Heart left ventricle (tissue), 16 donors: ENCODE results near the gene CLEC4M. TPM values are rescaled to one million over a fixed set of nuclear protein-coding genes. Genes with fewer than 3 reads are reported as not detected.

Experiments
- ATAC-seq, 4 donors: fragments of 200-7000 bp; cut with Tn5 transposase; one replicate each; pipeline ENCODE4 v1.9.1; 2020 to 2022; ENCODE audit warnings: moderate library complexity in 4 of 4, mild to moderate bottlenecking in 3 of 4, moderate number of reproducible peaks in 1 of 4
- DNase-seq, 5 donors: peaks; one replicate each; pipeline ENCODE4 v3.0.0-alpha.2; 2020
- H3K27ac ChIP-seq, 12 donors: fragments of 200-600 bp; sonication (generic) in 4 of 12; one replicate each; pipeline versions ENCODE4 v1.5.0 to v1.8.0; 2016 to 2022; ENCODE audit warnings: mild to moderate bottlenecking in 2 of 12
- H3K27me3 ChIP-seq, 9 donors: fragments of 200-600 bp; sonication (generic) in 2 of 9; one replicate each; pipeline versions ENCODE4 v1.5.1 to v1.8.0; 2016 to 2022; ENCODE audit warnings: mild to moderate bottlenecking in 3 of 9
- H3K36me3 ChIP-seq, 9 donors: fragments of 200-600 bp; sonication (generic) in 2 of 9; one replicate each; pipeline versions ENCODE4 v1.5.0 to v1.8.0; 2018 to 2022; ENCODE audit warnings: mild to moderate bottlenecking in 2 of 9
- H3K4me1 ChIP-seq, 12 donors: fragments of 200-600 bp; sonication (generic) in 4 of 12; one replicate each; pipeline versions ENCODE4 v1.5.0 to v1.8.0; 2016 to 2022; ENCODE audit warnings: mild to moderate bottlenecking in 3 of 12
- H3K4me3 ChIP-seq, 12 donors: fragments of 200-600 bp; sonication (generic) in 4 of 12; one replicate each; pipeline versions ENCODE4 v1.5.0 to v1.8.0; 2017 to 2022; ENCODE audit warnings: mild to moderate bottlenecking in 9 of 12, moderate library complexity in 4 of 12
- H3K9me3 ChIP-seq, 12 donors: fragments of 200-600 bp; sonication (generic) in 4 of 12; one replicate each; pipeline versions ENCODE4 v1.5.0 to v1.8.0; 2016 to 2022; ENCODE audit warnings: mild to moderate bottlenecking in 1 of 12
- CTCF ChIP-seq, 12 donors: fragments of 200-600 bp; sonication (generic) in 4 of 12; IDR thresholded peaks; one replicate each; pipeline versions ENCODE4 v1.5.0 to v1.8.0; 2018 to 2022; ENCODE audit warnings: antibody characterized with exemption in 12 of 12, mild to moderate bottlenecking in 5 of 12
- POLR2A ChIP-seq, 2 donors: fragments of 450-650 bp; IDR thresholded peaks; one replicate each; pipeline ENCODE4 v1.6.1; 2017; ENCODE audit warnings: antibody characterized with exemption in 2 of 2, mild to moderate bottlenecking in 2 of 2, moderate library complexity in 2 of 2
- WGBS, 4 donors: extraction: QIAGEN DNeasy Blood & Tissue Kit in 2 of 4; methylation state at CpG; one replicate each; pipeline versions ENCODE4 v1.1.5 to v1.1.7; 2013 to 2018; 5-methylcytosine and 5-hydroxymethylcytosine counted together
- intact Hi-C, 10 donors: fragments of 100-400 bp; cut with DNase I; formaldehyde crosslinking; loops; one replicate each; pipeline versions ENCODE4 v1.11.1 to v1.14.2; 2022
- polyA plus RNA-seq, 2 donors: library from polyadenylated mRNA; stranded (reverse); fragments of 200-250 nt; gene quantifications; one replicate each; pipeline ENCODE4 v1.2.3, GENCODE V29; 2013
- total RNA-seq, 9 donors: library from RNA; depleted of rRNA in 2 of 9; stranded (reverse); fragments of >200 nt in 2 of 9; fragmentation: NEBNext Ultra II Directional in 3 of 9; extraction: Animal tissue kit (Norgen Biotek cat#: 25700) in 3 of 9; gene quantifications; one replicate each; pipeline versions ENCODE4 v1.1.0 to v1.2.4, GENCODE V29; 2016 to 2023
- donor health status: ischemic (EF 13 %, LVEDD 7.1; RV severe dilation, severe dysfunction).
- donor health status: healthy with polysubstance abuse.
- donor health status: DM: no; HTN: yes; CAD: no.
- donor health status: DM: no; HTN: no; CAD: no.
- donor health status: ischemic (EF 25% LVEDD 6.9; RV normal size, moderate dysfunction).
- donor health status: ischemic (EF 25% LVEDD 5.7; RV mildly dilated, moderate dysfunction).
- donor health status: healthy.
- donor health status: DM: yes; HTN: yes; CAD: no.
- donor health status: ischemic (EF 35%, LVEDD 5.7; RV mildly dilated, moderate dysfunction).
- donor health status: nonischemic (EF 11% LVEDD 7.7; RV severe dilation, severe dysfunction).
- donor health status: DM: yes; HTN: yes; CAD: no.
- donor health status: PGD.
- donor health status: ischemic (EF 29% LVEDD 5.4; RV normal size, mild dysfunction).
- donor health status: nonischemic (EF 23%, LVEDD 6.1; RV moderate dilation, normal function).

Gene CLEC4M
- total and polyA plus RNA-seq, 11 donors, result not detected

GRCh38 chr19:7737215-7737614 is 25.8 kb upstream of the CLEC4M start:
- Histone ChIP-seq H3K27me3 (peaks cover 0 to 14% (median 2%) of the 10 kb centered on the region in 9 donors), H3K4me3 (no peak overlapping the region), H3K36me3 (no peaks in the 10 kb centered on the region), H3K27ac (no peak overlapping the region), H3K9me3 (no peaks in the 10 kb centered on the region), H3K4me1 (peaks cover 0 to 14% (median 0%) of the 10 kb centered on the region in 12 donors)
- WGBS, 4 donors, result 81 to 82% (median 81%) methylated on average over 11 of the region's 11 CpGs
- DNase-seq (no peak), ATAC-seq (no peak)
- TF ChIP-seq POLR2A (IDR thresholded peaks at IDR 0.05), result no peak
- TF ChIP-seq CTCF (IDR thresholded peaks at IDR 0.05), result no peak
- intact Hi-C loops, result no loop called here

GRCh38 chr19:7738023-7738422 is 25.0 kb upstream of the CLEC4M start:
- Histone ChIP-seq H3K4me1 (peaks cover 0 to 14% (median 0%) of the 10 kb centered on the region in 12 donors), H3K27ac (no peak overlapping the region), H3K27me3 (peaks cover 0 to 7% (median 0%) of the 10 kb centered on the region in 9 donors), H3K9me3 (no peaks in the 10 kb centered on the region), H3K4me3 (no peak overlapping the region), H3K36me3 (no peaks in the 10 kb centered on the region)
- ATAC-seq (no peak), DNase-seq (no peak)
- intact Hi-C loops, result no loop called here
- TF ChIP-seq POLR2A (IDR thresholded peaks at IDR 0.05) (no peak), CTCF (IDR thresholded peaks at IDR 0.05) (no peak)
- 74 to 88% (median 78%) methylated on average over 7 of the region's 7 CpGs for WGBS, 4 donors

- H3K36me3 ChIP-seq, result no peaks in the 10 kb centered on the region
- 32 to 49% (median 42%) methylated on average over 2 of the region's 2 CpGs for WGBS, 4 donors
- H3K4me1 ChIP-seq, result peaks cover 0 to 14% (median 0%) of the 10 kb centered on the region in 12 donors
- no peak for TF ChIP-seq POLR2A (IDR thresholded peaks at IDR 0.05)
- no peak for TF ChIP-seq CTCF (IDR thresholded peaks at IDR 0.05)
- H3K27ac ChIP-seq, result peak overlapping the region in 1 of 12 donors; percentile 80
- no peak overlapping the region for H3K4me3 ChIP-seq
- DNase-seq, result no peak
- intact Hi-C loops, result no loop called here
- peaks cover 0 to 4% (median 0%) of the 10 kb centered on the region in 9 donors for H3K27me3 ChIP-seq
- no peak for ATAC-seq
- no peaks in the 10 kb centered on the region for H3K9me3 ChIP-seq
Observed at GRCh38 chr19:7739211-7739755, 23.8 kb upstream of the CLEC4M start.

- Histone ChIP-seq H3K9me3 (no peaks in the 10 kb centered on the region), H3K36me3 (no peaks in the 10 kb centered on the region), H3K4me3 (no peak overlapping the region), H3K27ac (peak overlapping the region in 1 of 12 donors; percentile 80), H3K4me1 (peaks cover 0 to 14% (median 0%) of the 10 kb centered on the region in 12 donors), H3K27me3 (peaks cover 0 to 3% (median 0%) of the 10 kb centered on the region in 9 donors)
- intact Hi-C loops, result no loop called here
- no peak for DNase-seq
- TF ChIP-seq CTCF (IDR thresholded peaks at IDR 0.05) (no peak), POLR2A (IDR thresholded peaks at IDR 0.05) (no peak)
- 79 to 86% (median 82%) methylated on average over 19 of the region's 19 CpGs for WGBS, 4 donors
- peak in 1 of 4 donors; percentile 36 for ATAC-seq
Observed at GRCh38 chr19:7739801-7740681, 23.0 kb upstream of the CLEC4M start.
